H4 (cell line): ENCODE data around the gene ZNF837. TPM values are rescaled to one million over a fixed set of nuclear protein-coding genes. Genes with fewer than 3 reads are reported as not detected.
A peak's percentile ranks its signal among the peaks of the same experiment; 100 is the strongest.
"Not testable (repeated sequence)": the region's sequence is repeated elsewhere in the genome, so short reads cannot be mapped to it uniquely, and the experiment has no call there.

Source experiments
- DNase-seq: peaks from one replicate; pipeline ENCODE4 v3.0.0-alpha.2; 2015; ENCODE audit warnings: low spot score
- total RNA-seq: library from RNA; depleted of rRNA; stranded (reverse); fragments of >200 nt; shearing (Covaris generic); gene quantifications from 2 replicates; pipeline ENCODE4 v1.2.3, GENCODE V29; 2014

The ZNF837 gene
- total RNA-seq, 1 experiment from 2014 or later, result 1.9 TPM

DNA sequence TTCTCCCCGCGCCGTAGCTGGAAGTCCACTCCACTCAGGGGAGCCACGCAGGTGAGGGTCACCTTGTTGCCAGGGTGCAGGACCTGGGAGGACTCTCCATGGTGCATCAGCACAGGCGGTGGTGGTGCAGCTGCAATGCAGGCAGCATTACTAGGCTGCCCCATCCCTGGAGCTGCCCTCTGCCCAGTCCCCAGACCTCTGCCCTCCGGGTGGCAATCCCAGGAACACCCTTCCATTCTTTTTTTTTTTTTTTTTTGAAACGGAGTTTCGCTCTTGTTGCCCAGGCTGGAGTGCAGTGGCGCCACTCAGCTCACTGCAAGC is 29.3 kb downstream of the ZNF837 start:
- no peak for DNase-seq

DNA sequence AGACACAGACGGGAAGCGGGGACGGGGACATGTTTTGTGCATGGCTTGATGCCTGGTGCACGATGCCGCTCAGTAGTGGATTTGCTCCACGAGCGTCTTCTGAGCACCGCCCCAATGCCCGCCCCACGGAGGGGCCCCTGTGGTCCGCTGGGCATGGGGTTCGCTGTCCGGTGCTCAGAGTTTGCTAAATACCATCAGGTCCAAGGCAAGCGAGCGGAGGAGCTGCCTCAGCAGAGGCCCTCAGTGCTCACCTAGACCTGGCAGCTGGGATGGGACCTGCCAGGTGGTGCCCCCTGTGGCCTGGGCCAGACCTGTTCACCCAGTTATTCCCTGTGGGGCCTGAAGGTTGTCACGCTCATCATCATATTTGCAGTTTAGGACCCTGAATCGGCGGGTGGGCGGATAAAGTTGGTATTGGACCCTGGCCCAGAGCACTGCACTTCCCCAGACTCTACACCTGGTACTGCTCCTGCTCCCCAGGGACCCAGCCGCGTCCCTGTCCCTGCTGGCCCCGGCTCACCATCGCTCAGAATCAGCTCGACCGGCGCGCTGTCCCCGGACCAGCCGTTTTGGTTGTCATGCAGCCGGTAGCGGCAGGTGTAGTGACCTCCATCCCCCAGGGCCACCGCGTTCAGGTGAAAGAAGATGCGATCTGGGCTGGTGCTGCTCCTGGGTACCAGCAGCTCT is 29.8 kb downstream of the ZNF837 start:
- no peak for DNase-seq

- no peak for DNase-seq
Measured at GRCh38 chr19:58350001-58350861, 30.6 kb downstream of the ZNF837 start.

GRCh38 chr19:58349590-58349989 is 31.2 kb downstream of the ZNF837 start:
- DNase-seq, result no peak

GRCh38 chr19:58348080-58348479 is 32.8 kb downstream of the ZNF837 start:
- DNase-seq, result not testable (repeated sequence)

DNA sequence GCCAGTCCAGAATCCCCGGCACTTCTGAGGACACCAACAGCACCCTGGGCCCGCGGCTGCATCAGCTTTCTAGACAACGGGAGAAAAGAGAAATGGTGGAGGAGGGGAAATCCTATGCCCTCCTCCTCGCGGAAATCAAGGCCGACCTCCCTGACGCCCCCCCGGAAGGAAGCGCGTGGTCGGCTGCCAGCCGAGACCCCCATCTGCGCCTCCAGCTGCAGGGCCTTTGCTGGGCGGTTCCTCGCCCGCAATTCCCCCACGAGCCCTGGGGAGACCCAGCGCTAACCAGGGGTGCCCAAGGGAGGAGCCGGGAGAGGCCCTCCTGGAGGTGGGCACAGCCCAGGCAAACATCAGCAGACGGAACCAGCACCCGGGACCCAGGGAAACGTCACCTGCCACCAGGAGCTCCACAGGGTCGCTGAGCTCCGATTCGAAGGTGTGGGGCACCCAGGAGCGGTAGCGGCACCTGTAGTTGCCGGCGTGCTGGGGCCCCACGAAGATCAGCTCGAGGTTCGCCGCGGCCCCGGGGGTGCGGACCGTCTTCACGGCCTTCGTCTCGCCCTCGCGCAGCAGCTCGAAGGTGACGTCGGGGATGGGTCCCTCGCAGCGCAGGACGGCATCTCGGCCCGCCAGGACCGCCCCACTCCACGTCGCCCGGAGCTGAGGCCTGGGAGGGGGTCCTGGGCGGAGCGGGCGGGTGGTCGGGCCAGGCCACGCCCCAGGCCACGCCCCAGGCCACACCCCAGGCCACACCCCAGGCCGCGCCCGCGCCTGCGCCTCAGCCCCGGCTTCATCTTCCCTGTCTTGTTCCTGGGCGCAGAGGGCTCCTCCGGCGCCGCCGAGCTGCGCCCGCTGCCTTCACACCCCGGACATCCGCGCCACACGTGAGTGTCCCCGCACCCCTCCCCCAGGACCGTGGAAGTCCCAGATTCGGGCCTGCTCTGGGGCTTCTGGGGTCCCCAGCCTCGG is 33.6 kb downstream of the ZNF837 start:
- peak; percentile 54 for DNase-seq

DNA sequence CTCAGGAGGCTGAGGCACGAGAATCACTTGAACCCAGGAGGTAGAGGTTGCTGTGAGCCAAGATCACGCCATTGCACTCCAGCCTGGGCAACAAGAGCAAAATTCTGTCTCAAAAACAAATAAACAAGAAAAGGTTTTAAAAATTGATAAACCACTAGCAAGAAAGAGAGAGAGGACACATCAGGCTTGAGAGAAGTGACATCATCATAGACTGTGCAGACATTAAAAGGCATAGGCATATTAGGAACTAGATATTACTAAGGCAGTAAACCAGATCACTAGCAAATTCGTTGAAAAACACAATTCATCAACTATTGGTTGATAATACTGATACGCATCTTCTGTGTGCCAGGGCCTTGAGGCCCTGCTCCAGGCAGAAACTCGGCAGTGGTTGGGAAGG is 35.3 kb downstream of the ZNF837 start:
- DNase-seq, result no peak

- DNase-seq, result no peak
Measured at GRCh38 chr19:58338825-58339558, 41.8 kb downstream of the ZNF837 start.

DNA sequence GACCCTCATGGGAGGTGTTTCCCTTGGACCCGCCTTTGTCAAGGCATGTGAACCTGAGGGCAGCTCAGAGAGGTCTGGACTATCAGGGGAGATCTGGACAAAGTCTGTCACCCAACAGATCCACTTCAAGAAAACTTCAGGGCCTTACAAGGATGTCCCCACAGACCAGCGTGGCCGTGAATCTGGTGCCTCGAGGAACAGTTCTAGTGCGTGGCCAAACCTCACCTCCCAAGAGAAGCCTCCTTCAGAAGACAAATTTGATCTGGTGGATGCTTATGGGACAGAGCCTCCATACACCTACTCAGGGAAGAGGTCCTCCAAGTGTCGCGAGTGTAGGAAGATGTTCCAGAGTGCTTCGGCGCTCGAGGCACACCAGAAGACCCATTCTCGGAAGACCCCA is 42.5 kb downstream of the ZNF837 start:
- no peak for DNase-seq

DNA sequence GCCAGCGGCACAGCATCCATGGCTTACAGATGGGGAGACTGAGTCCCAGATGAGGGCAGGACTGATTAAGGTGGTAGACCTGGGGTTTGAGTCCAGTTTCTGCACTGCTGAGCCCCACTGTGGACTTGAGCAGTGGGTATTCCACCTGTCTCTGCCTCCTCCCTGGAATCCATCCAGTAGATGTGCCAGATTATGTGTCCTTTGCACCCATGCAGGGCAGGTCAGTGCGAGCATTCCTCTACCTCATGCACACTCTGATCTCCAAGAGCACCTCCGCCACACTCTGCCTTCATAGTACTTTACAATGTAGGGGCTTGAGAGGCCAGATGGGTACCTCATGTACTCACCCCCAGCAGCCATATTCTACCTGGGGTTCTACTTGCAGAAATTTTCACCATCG is 44.0 kb downstream of the ZNF837 start:
- DNase-seq, result no peak

- DNase-seq, result no peak
Measured at GRCh38 chr19:58336216-58336615, 44.6 kb downstream of the ZNF837 start.

GRCh38 chr19:58335630-58336029 is 45.2 kb downstream of the ZNF837 start:
- no peak for DNase-seq

GRCh38 chr19:58334691-58335249 is 46.1 kb downstream of the ZNF837 start:
- no peak for DNase-seq

- DNase-seq, result no peak
Measured at GRCh38 chr19:58332697-58333096, 48.1 kb downstream of the ZNF837 start.

- no peak for DNase-seq
Measured at GRCh38 chr19:58330458-58330857, 50.4 kb downstream of the ZNF837 start.

- no peak for DNase-seq
Measured at GRCh38 chr19:58328999-58329398, 51.8 kb downstream of the ZNF837 start.

- DNase-seq, result peak; percentile 95
Measured at GRCh38 chr19:58326914-58327726, 53.7 kb downstream of the ZNF837 start, which contains the start of gene ZSCAN22. Gene ZSCAN22, plus strand, starts transcription at chr19:58326994. Its CDS starts 7,809 bp downstream, at chr19:58334803.

DNA sequence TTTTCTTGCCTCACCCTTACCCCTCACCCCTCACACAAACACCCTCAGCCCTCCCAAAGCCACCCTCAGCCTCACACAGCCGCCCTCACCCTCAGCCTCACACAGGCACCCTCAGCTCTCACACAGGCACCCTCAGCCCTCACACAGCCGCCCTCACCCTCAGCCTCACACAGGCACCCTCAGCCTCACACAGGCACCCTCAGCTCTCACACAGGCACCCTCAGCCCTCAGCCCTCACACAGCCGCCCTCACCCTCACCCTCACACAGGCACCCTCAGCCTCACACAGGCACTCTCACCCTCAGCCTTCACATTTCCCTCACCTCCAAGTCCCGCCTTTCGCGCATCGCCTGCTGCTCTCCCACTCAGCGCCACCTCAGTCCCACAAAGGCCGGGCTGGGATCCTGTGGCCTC is 54.3 kb downstream of the ZNF837 start:
- DNase-seq, result no peak

GRCh38 chr19:58325311-58326022 is 55.4 kb downstream of the ZNF837 start:
- DNase-seq, result no peak
